ENCODE results near the gene TMEM191C.

TMEM191C gene

DNA sequence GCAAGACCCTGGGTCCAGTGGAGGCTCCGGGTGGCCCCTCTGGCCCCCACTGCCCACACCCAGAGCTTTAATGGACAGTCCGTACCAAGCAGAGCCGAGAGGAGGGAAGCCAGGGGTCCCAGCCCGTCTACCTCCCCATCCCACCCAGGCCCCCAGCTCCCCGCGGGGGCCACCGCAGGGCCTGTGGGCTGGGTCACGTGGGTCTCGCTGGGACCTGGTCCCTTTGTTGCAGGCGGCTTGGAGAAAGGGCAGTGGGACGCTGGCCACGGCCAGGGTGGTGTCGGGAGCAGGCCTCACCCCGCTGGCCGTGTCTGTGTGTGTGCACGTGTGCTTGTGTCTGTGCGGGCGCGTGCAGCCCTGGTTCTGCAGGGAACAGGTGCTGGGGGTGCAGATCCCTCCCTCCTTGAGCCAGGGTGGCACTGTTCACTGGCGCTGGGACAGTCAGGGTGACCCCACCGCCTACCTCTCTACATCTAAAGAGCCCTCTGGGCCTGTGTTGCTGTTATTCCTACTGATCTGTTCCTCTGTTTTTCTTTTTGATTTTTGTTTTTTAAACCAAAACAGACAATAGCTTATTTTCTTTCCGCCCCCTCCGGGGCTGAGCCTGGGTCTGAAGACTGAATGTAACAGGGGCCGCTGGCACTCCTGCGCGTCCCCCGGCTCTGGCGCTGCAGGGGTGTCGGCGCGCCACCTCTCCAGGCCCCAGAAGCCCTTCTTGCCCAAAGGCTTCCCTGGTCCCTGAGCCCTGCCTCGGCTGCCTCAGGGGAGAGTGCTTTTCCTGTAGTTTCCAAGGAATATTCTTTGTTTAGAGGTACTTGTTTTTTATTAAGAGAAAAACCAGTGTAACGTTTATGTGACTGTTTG, 20.1 kb upstream of the TMEM191C start:
- no peak for TF ChIP-seq CTCF (IDR thresholded peaks at IDR 0.05; ENCODE audit: low read length, missing control alignments)
- no peak for DNase-seq (ENCODE audit: low read depth)

DNA sequence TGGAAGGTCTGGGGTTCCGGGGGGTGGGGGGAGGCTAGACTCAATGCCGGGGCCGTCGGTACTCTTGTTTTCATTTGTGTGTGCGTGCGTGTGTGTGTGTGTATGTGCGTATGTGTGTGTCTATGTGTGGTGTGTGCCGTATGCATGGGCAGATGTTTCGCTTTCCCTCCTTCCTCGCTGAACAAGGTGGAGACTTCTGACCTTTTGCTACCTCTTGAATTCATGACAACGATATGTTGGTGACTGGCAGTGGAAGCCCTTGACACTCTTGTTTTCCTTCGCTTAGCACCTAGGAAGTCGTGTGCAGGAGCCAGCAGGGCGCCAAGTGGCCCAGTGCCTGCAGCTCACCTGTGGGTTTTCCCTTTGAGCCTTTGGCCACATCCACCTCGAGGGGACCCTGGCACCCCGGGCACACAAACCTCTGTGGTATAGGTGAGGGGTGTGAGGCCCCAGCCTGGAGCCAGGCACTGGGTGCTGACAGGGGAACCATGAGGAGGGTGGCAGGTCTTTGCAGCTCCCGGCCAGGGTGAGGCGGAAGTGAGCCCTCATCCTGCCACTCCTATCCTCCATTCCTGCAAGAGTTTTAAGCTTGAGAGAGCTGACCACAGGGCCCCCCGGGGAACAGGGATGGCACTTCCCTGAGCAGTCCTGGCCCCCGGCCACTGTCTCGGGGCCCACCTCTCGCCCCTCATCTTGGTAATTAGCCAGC, 19.3 kb upstream of the TMEM191C start:
- TF ChIP-seq CTCF (IDR thresholded peaks at IDR 0.05; ENCODE audit: low read length, missing control alignments) = peak; percentile 6
- H3K4me3 ChIP-seq (replicated peaks; ENCODE audit: low read depth, low read length) = no peak overlapping the region
- no peak for DNase-seq (ENCODE audit: low read depth)

More for the DNA sequence above, 20.1 kb upstream of the TMEM191C start:
- no peak overlapping the region for H3K4me3 ChIP-seq (replicated peaks; ENCODE audit: low read depth, low read length)

DNA sequence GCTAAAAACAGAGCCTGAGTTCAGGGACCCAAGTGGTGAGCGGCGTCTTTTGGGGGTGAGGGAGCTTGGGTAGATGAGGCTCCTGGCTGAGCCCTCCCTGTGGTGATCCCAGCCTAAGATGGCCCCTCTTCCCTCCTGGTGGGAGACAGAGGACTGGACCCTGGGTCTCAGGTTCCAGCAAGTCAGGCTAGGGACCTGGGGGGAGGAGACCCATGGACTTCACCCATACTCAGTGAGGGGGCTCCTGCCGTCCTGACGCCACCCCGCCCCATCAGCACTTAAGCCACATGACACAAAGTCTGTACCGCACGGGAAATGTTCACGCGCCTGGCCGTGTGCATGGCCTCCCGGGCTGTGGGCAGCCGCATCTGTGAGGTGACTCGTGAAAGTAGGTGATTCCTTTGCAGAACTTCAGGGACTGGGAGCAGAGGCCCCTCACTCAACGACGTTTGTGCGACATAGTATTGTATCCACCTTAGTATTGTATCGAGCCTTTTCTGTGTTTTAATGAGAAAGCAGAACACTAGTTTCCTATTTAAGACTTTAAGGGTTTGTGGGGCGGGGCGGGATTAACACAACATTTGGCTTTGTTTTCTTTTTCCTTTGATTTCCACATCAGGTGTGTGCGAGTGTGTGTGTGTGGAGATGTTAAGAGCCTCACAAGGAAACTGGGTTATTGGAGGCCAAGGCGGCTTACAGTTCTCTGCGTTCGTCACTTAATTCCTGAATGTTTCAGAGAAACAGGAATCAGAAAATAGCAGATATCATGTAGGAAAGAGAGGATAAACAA, 18.4 kb upstream of the TMEM191C start:
- no peak for TF ChIP-seq CTCF (IDR thresholded peaks at IDR 0.05; ENCODE audit: low read length, missing control alignments)
- no peak for DNase-seq (ENCODE audit: low read depth)
- H3K4me3 ChIP-seq (replicated peaks; ENCODE audit: low read depth, low read length) = no peak overlapping the region

GRCh38 chr22:21449531-21450319, 17.5 kb upstream of the TMEM191C start:
- no peak for DNase-seq (ENCODE audit: low read depth)
- no peak for TF ChIP-seq CTCF (IDR thresholded peaks at IDR 0.05; ENCODE audit: low read length, missing control alignments)
- no peak overlapping the region for H3K4me3 ChIP-seq (replicated peaks; ENCODE audit: low read depth, low read length)

GRCh38 chr22:21450320-21450831, 16.8 kb upstream of the TMEM191C start:
- DNase-seq (ENCODE audit: low read depth) = no peak

More at GRCh38 chr22:21450320-21450831, 16.8 kb upstream of the TMEM191C start:
- H3K4me3 ChIP-seq (replicated peaks; ENCODE audit: low read depth, low read length) = no peak overlapping the region
- TF ChIP-seq CTCF (IDR thresholded peaks at IDR 0.05; ENCODE audit: low read length, missing control alignments) = no peak

Data from fibroblast of pulmonary artery (primary cell).